NCI-H146 treated with DMSO at 0.1 percent for 48 hours (cell line): ENCODE results near the gene STON2.
"Not testable (repeated sequence)": the region's sequence is repeated elsewhere in the genome, so short reads cannot be mapped to it uniquely, and the experiment has no call there.

Experiments used
- DNase-seq: peaks from one replicate; lab custom pipeline; 2025; ENCODE audit not compliant: unreplicated experiment; lab: John Stamatoyannopoulos, UW

The STON2 gene

GRCh38 chr14:81231540-81231939 lies 168.6 kb downstream of the STON2 start:
- peak; percentile 75 for DNase-seq

- no peak for DNase-seq
Observed at GRCh38 chr14:81224222-81224621, 175.9 kb downstream of the STON2 start.

- DNase-seq, result not testable (repeated sequence)
Observed at GRCh38 chr14:81223788-81224187, 176.3 kb downstream of the STON2 start.

GRCh38 chr14:81222691-81223090 lies 177.4 kb downstream of the STON2 start:
- no peak for DNase-seq

- no peak for DNase-seq
Observed at GRCh38 chr14:81222126-81222525, 178.0 kb downstream of the STON2 start.

- DNase-seq, result no peak
Observed at GRCh38 chr14:81221579-81222102, 178.5 kb downstream of the STON2 start.

- DNase-seq, result peak; percentile 83
Observed at GRCh38 chr14:81220830-81221578, 179.1 kb downstream of the STON2 start, which contains the start of gene GTF2A1. TSS of gene GTF2A1 (minus strand) at chr14:81220959. CDS start at chr14:81220518, 441 bp downstream.

- DNase-seq, result peak; percentile 35
Observed at GRCh38 chr14:81220580-81220829, 179.6 kb downstream of the STON2 start.

GRCh38 chr14:81219759-81220579 lies 180.2 kb downstream of the STON2 start:
- no peak for DNase-seq

GRCh38 chr14:81219210-81219758 lies 180.8 kb downstream of the STON2 start:
- DNase-seq, result peak; percentile 92

- DNase-seq, result no peak
Observed at GRCh38 chr14:81211844-81212243, 188.3 kb downstream of the STON2 start.
